ENCODE measurements around the gene SH2B3. TPM values are rescaled to one million over a fixed set of nuclear protein-coding genes. Genes with fewer than 3 reads are reported as not detected.

Gene SH2B3
- total RNA-seq, 4 donors from 2014 or later, result 24.9 to 49.4 (median 41.8) TPM

GRCh38 chr12:111404362-111405148 lies 1.2 kb upstream of the SH2B3 start:
- no peak for TF ChIP-seq POLR2A (IDR thresholded peaks at IDR 0.05; ENCODE audit: low read depth)
- TF ChIP-seq, protein P1, sequence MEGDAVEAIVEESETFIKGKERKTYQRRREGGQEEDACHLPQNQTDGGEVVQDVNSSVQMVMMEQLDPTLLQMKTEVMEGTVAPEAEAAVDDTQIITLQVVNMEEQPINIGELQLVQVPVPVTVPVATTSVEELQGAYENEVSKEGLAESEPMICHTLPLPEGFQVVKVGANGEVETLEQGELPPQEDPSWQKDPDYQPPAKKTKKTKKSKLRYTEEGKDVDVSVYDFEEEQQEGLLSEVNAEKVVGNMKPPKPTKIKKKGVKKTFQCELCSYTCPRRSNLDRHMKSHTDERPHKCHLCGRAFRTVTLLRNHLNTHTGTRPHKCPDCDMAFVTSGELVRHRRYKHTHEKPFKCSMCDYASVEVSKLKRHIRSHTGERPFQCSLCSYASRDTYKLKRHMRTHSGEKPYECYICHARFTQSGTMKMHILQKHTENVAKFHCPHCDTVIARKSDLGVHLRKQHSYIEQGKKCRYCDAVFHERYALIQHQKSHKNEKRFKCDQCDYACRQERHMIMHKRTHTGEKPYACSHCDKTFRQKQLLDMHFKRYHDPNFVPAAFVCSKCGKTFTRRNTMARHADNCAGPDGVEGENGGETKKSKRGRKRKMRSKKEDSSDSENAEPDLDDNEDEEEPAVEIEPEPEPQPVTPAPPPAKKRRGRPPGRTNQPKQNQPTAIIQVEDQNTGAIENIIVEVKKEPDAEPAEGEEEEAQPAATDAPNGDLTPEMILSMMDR (IDR thresholded peaks at IDR 0.05), result no peak
- no peak for TF ChIP-seq POLR2AphosphoS5 (IDR thresholded peaks at IDR 0.05)
- TF ChIP-seq EP300 (IDR thresholded peaks at IDR 0.05), result no peak
- H3K4me1 ChIP-seq, result peaks cover 53 to 66% (median 62%) of the 10 kb centered on the region in 4 donors
- WGBS, result 40% methylated on average over 17 of the region's 21 CpGs
- no peak for DNase-seq (ENCODE audit: extremely low spot score)
- peak overlapping the region; percentile 76 to 96 (median 86) for H3K4me3 ChIP-seq
- no peaks in the 10 kb centered on the region for H3K36me3 ChIP-seq
- no peaks in the 10 kb centered on the region for H3K9me3 ChIP-seq
- H3K27me3 ChIP-seq, result no peaks in the 10 kb centered on the region
- H3K27ac ChIP-seq (replicated peaks in 1 of 4), result peak overlapping the region; percentile 81 to 88 (median 84)
- intact Hi-C loops (cut with DNase I), result no loop called here

DNA sequence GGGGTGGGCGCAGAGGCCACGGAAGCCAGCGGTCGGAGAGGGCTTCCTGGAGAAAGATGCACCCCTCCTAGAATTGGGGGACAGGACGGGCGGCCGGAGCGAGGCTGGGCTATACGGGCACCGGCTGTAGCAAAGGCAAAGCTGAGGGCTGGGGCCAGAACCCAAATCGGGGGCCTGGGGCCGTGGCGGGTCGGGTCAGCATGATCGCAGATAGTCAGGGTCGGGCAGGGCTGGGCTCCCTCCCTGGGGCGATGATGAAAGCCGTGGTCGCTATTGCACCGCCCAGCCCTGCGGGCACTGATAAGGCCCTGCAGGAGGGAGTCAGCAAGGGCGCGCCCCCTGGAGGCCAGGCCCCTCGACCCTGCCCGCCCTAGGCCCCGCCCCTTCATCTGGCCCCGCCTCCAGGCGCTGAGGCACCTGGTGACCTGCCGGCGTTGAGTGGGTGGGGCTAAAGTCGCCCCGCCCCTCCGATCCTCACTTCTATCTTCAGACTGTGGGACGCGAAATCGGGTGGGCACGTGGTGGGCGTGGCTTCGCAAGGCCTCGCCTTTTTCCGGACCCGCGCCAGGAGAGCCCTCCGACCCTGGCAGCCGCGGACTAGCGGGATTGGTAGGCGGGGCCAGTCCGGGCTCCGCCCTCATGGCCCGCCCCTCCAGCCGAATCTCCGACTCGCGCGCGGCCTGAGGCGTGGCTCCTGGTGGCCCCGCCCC lies 419 bp upstream of the SH2B3 start:
- H3K27me3 ChIP-seq, result no peaks in the 10 kb centered on the region
- peak; percentile 99 for DNase-seq (ENCODE audit: extremely low spot score)
- peak overlapping the region; percentile 81 to 88 (median 84) for H3K27ac ChIP-seq (replicated peaks in 1 of 4)
- H3K36me3 ChIP-seq, result no peaks in the 10 kb centered on the region
- peak overlapping the region; percentile 76 to 96 (median 86) for H3K4me3 ChIP-seq
- TF ChIP-seq POLR2A (IDR thresholded peaks at IDR 0.05; ENCODE audit: low read depth), result no peak
- peak in 1 of 2 donors; percentile 33 for TF ChIP-seq POLR2AphosphoS5 (IDR thresholded peaks at IDR 0.05)
- TF ChIP-seq, protein P1 (IDR thresholded peaks at IDR 0.05), result peak; percentile 39 to 52 (median 48)
- WGBS, result 1% methylated on average over 16 of the region's 59 CpGs
- no peaks in the 10 kb centered on the region for H3K9me3 ChIP-seq
- H3K4me1 ChIP-seq, result peaks cover 60 to 73% (median 70%) of the 10 kb centered on the region in 4 donors
- intact Hi-C loops (cut with DNase I), result no loop called here

DNA sequence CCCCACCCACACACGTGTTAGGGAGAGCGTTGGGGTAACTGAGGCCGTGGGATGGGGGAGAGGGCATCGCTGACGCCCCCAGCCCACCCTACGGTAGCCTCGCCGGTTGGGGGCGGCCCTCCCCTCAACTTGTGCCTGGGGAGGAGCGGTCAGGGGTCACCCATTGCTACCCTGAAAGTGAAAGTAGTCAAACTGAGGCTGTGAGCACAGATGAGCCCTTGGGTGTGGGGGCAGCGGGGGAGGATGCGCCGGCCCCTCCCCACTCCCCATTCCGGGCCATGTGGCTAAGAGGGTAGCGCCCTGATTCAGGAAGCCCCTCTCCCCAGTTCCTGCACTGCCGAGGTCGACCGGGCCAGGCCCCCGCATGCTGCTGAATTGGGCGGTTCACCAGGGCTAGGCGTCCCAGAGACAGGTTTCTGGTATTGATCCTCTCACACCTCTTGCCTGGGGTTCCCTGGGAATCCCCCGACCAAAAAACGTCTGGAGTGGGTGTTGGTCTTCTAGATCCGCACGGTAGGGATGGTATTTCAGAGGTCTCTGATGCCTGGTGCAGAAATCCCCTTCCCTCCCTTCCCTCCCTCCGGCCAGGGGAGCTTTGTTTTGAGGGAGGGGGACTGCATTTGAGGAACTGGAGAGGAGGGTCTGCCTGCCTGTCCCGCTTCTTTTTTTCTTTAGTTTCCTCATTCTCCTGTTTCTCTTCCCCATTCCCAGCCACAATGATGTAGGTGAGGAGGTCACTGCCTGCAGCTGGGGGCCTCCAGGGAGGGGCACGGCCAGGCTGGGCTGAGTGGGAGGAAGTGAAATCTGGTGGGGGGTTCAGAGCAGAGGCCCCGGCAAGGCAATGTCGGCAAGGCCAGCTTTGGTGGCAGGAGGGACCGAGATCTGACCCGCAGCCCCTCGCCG lies 1.0 kb downstream of the SH2B3 start:
- H3K4me1 ChIP-seq, result peaks cover 75 to 88% (median 84%) of the 10 kb centered on the region in 4 donors
- peak overlapping the region; percentile 81 to 88 (median 84) for H3K27ac ChIP-seq (replicated peaks in 1 of 4)
- H3K4me3 ChIP-seq, result peak overlapping the region; percentile 76 to 96 (median 86)
- TF ChIP-seq POLR2A (IDR thresholded peaks at IDR 0.05; ENCODE audit: low read depth) (no peak), POLR2AphosphoS5 (IDR thresholded peaks at IDR 0.05) (peak in 1 of 2 donors; percentile 44)
- no peak for DNase-seq (ENCODE audit: extremely low spot score)
- H3K9me3 ChIP-seq, result no peaks in the 10 kb centered on the region
- 7% methylated on average over 21 of the region's 34 CpGs for WGBS
- no peaks in the 10 kb centered on the region for H3K36me3 ChIP-seq
- H3K27me3 ChIP-seq, result no peaks in the 10 kb centered on the region
- intact Hi-C loops (cut with DNase I), result no loop called here

DNA sequence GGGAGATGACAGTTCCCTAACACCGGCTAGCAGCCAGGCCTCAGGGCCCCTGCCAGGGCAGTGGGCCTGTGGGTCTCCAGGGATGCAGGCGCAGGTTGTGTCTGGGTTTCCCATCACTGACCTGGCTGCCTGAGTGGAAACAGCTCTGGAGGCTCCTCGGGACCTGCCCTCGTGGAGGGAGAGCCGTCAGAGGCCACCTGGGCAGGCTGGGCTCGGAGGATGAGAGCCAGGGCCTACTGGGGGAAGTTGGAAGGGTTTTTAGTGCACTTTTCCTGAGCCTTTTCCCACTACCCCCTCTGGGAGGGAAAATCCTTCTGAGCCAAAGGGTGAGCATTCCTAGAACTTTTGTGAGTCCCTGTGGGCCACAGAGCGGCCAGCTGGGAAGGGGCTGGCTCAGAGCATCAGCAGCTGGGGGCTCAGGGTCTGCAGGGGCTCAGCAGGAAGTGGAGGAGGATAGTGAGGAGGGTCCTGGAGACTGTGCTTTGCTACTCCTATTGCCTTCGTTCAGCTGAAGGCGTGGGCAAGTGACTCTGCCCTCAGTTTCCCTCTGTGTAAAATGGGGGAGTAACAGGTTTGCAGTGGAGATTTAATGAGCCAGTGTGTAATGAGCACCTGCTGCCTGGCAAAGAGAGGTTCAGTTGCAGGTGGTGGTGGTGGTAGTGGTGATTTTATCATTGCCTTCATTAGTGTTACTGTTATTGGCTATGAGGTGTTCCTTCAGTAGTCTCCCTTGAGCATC lies 1.8 kb downstream of the SH2B3 start:
- DNase-seq (ENCODE audit: extremely low spot score), result no peak
- intact Hi-C loops (cut with DNase I), result no loop called here
- WGBS, result 74% methylated on average over 3 of the region's 9 CpGs

More for the DNA sequence above, 1.8 kb downstream of the SH2B3 start:
- Histone ChIP-seq H3K4me3 (peak overlapping the region; percentile 76 to 96 (median 86)), H3K9me3 (no peaks in the 10 kb centered on the region), H3K27ac (replicated peaks in 1 of 4) (peak overlapping the region; percentile 81 to 88 (median 84)), H3K36me3 (no peaks in the 10 kb centered on the region), H3K27me3 (no peaks in the 10 kb centered on the region), H3K4me1 (peaks cover 81 to 96% (median 91%) of the 10 kb centered on the region in 4 donors)
- TF ChIP-seq POLR2AphosphoS5 (IDR thresholded peaks at IDR 0.05) (no peak), POLR2A (IDR thresholded peaks at IDR 0.05; ENCODE audit: low read depth) (no peak), EP300 (IDR thresholded peaks at IDR 0.05) (no peak)
- TF ChIP-seq, protein P1 (IDR thresholded peaks at IDR 0.05), result no peak

Measured in esophagus muscularis mucosa (tissue), 4 donors.